ENCODE results near the gene PAWR. TPM values are rescaled to one million over a fixed set of nuclear protein-coding genes. Genes with fewer than 3 reads are reported as not detected.
"Not testable (repeated sequence)": the region's sequence is repeated elsewhere in the genome, so short reads cannot be mapped to it uniquely, and the experiment has no call there.

Gene PAWR
- total and polyA plus RNA-seq, 3 experiments from 2014 or later = 2.3 to 2.9 (median 2.4) TPM

DNA sequence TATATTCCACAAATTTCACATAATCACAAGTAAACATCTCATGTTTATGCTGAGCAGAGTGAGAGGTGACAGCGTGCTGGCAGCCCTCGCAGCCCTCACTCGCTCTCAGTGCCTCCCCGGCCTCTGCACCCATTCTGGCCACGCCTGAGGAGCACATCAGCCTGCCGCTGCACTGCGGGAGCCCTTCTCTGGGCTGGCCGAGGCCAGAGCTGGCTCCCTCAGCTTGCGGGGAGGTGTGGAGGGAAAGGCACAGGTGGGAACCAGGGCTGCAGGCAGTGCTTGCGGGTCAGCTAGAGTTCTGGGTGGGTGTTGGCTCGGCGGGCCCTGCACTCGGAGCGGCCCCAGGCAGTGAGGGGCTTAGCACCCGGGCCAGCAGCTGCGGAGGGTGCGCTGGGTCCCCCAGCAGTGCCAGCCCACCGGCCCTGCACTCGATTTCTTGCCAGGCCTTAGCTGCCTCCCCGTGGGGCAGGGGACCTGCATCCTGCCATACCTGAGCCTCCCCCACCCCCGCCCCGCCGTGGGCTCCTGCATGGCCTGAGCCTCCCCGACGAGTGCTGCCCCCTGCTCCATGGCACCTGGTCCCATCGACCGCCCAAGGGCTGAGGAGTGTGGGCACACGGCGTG lies 125.9 kb downstream of the PAWR start:
- H3K27ac Mint-ChIP-seq; H3K36me3 Mint-ChIP-seq; H3K27ac ChIP-seq (ENCODE audit: low read depth, low read length); POLR2A ChIA-PET; H3K36me3 ChIP-seq (ENCODE audit: insufficient read depth, low read length); H3K27me3 ChIP-seq (ENCODE audit: insufficient read depth, low read length, poor library complexity, severe bottlenecking); H3K4me3 ChIP-seq (ENCODE audit: low read length); H3K4me1 ChIP-seq (ENCODE audit: insufficient read depth, low read length); H3K9me3 ChIP-seq (ENCODE audit: low read length); H3K27me3 Mint-ChIP-seq; CTCF ChIA-PET; DNase-seq; H3K4me1 Mint-ChIP-seq; H3K4me3 Mint-ChIP-seq; H3K9me3 Mint-ChIP-seq: not testable (repeated sequence)

- Histone ChIP-seq H3K36me3 (ENCODE audit: insufficient read depth, low read length) (no peaks in the 10 kb centered on the region), H3K27me3 (ENCODE audit: insufficient read depth, low read length, poor library complexity, severe bottlenecking) (no peaks in the 10 kb centered on the region), H3K4me1 (ENCODE audit: insufficient read depth, low read length) (no peaks in the 10 kb centered on the region), H3K9me3 (ENCODE audit: low read length) (no peaks in the 10 kb centered on the region), H3K27ac (ENCODE audit: low read depth, low read length) (no peak overlapping the region), H3K4me3 (ENCODE audit: low read length) (no peak overlapping the region)
- DNase-seq = no peak
- Mint-ChIP-seq H3K4me1 (no peaks in the 10 kb centered on the region), H3K9me3 (peaks cover 0 to 2% (median 0%) of the 10 kb centered on the region in 5 donors), H3K4me3 (no peak overlapping the region), H3K27ac (no peak overlapping the region), H3K36me3 (no peaks in the 10 kb centered on the region), H3K27me3 (no peaks in the 10 kb centered on the region)
- ChIA-PET CTCF (no interaction called here), POLR2A (no interaction called here)
These were observed 127.6 kb downstream of the PAWR start for GRCh38 chr12:79563021-79563740.

DNA sequence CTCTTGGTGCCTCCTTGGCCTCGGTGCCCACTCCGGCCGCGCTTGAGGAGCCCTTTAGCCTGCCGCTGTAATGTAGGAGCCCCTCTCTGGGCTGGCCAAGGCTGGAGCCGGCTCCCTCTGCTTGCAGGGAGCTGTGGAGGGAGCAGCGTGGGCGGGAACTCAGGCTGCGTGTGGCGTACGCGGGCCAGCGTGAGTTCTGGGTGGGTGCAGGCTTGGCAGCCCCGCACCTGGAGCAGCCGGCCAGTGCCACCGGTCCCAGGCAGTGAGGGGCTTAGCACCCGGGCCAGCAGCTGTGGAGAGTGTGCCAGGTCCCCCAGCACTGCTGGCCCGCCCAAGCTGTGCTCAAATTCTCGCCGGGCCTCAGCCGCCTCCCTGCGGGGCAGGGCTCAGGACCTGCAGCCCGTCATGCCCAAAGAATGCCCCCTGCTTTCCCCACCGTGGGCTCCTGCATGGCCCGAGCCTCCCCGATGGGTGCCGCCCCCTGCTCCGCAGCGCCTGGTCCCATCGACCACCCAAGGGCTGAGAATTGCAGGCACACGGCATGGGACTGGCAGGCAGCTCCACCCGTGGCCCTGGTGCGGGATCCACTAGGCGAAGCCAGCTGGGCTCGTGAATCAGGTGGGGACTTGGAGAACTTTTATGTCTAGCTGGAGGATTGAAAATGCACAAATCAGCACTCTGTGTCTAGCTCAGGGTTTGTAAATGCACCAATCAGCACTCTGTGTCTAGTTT lies 129.2 kb downstream of the PAWR start:
- Mint-ChIP-seq H3K9me3 (peaks cover 0 to 1% (median 0%) of the 10 kb centered on the region in 5 donors), H3K27ac (no peak overlapping the region), H3K36me3 (no peaks in the 10 kb centered on the region), H3K4me3 (no peak overlapping the region), H3K27me3 (no peaks in the 10 kb centered on the region), H3K4me1 (no peaks in the 10 kb centered on the region)
- ChIA-PET CTCF (no interaction called here), POLR2A (no interaction called here)
- H3K4me3 ChIP-seq (ENCODE audit: low read length) = no peak overlapping the region
- no peak for DNase-seq
- no peaks in the 10 kb centered on the region for H3K36me3 ChIP-seq (ENCODE audit: insufficient read depth, low read length)
- no peaks in the 10 kb centered on the region for H3K27me3 ChIP-seq (ENCODE audit: insufficient read depth, low read length, poor library complexity, severe bottlenecking)
- no peaks in the 10 kb centered on the region for H3K9me3 ChIP-seq (ENCODE audit: low read length)
- H3K4me1 ChIP-seq (ENCODE audit: insufficient read depth, low read length) = no peaks in the 10 kb centered on the region
- no peak overlapping the region for H3K27ac ChIP-seq (ENCODE audit: low read depth, low read length)

DNA sequence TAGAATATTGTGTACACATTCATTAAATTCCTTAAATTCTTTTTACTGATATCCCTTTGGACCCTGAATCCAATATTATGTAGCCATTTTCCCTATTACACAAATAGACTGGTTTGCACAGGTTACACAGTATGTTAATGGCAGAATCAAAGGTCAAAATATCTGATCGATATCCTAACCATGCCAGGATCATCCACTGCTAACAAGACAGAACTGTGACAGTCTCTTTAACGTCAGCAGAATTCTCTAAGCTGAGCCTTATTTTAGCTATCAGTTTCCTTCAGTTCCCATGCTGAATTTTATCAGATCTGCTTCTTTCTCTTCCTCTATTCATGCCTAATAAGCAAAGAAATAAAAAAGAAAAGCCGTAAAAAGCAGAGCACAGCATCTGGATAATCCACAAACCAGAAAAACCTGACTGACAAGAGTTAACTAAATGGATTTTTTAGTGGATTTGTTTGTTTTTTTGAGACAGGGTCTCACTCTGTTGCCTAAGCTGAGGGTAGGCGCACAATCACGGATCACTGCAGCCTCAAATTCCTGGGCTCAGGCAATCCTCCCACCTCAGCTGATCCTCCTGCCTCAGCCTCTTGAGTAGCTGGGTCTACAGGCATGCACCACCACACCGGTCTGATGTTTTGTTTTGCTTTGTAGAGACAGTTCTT lies 130.4 kb downstream of the PAWR start:
- Histone ChIP-seq H3K4me1 (ENCODE audit: insufficient read depth, low read length) (no peaks in the 10 kb centered on the region), H3K9me3 (ENCODE audit: low read length) (no peaks in the 10 kb centered on the region), H3K4me3 (ENCODE audit: low read length) (no peak overlapping the region), H3K36me3 (ENCODE audit: insufficient read depth, low read length) (no peaks in the 10 kb centered on the region), H3K27ac (ENCODE audit: low read depth, low read length) (no peak overlapping the region), H3K27me3 (ENCODE audit: insufficient read depth, low read length, poor library complexity, severe bottlenecking) (no peaks in the 10 kb centered on the region)
- Mint-ChIP-seq H3K9me3 (no peaks in the 10 kb centered on the region), H3K27ac (no peak overlapping the region), H3K4me1 (no peaks in the 10 kb centered on the region), H3K4me3 (no peak overlapping the region), H3K27me3 (no peaks in the 10 kb centered on the region), H3K36me3 (no peaks in the 10 kb centered on the region)
- ChIA-PET CTCF (no interaction called here), POLR2A (no interaction called here)
- no peak for DNase-seq

- CTCF ChIA-PET = no interaction called here
- POLR2A ChIA-PET = no interaction called here
- no peak overlapping the region for H3K4me3 Mint-ChIP-seq
These were observed 131.2 kb downstream of the PAWR start for GRCh38 chr12:79559591-79559990.

DNA sequence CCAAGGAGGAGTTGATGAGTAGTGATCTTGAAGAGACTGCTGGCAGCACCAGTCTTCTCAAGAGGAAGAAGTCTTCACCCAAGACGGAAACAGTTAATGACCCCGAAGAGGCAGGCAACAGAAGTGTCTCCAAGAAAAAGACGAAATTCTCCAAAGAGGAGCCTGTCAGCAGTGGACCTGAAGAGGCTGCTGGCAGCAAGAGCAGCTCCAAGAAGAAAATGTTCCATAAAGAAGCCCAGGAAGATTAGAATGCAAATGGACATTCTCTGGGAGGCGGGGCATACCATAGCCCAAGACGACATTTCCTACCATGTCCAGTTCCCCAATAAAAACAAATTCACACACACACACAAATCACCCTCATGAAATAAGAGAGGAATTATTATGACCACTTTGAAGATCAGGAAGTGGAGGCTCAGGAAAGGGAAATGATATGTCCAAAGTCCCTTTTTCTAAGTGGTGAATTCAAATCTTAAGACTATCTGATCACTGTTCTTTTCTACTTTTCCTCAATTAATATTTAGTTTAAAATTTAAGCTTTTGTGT lies 131.8 kb downstream of the PAWR start:
- Histone ChIP-seq H3K4me3 (ENCODE audit: low read length) (no peak overlapping the region), H3K9me3 (ENCODE audit: low read length) (no peaks in the 10 kb centered on the region), H3K36me3 (ENCODE audit: insufficient read depth, low read length) (no peaks in the 10 kb centered on the region), H3K4me1 (ENCODE audit: insufficient read depth, low read length) (no peaks in the 10 kb centered on the region), H3K27me3 (ENCODE audit: insufficient read depth, low read length, poor library complexity, severe bottlenecking) (no peaks in the 10 kb centered on the region), H3K27ac (ENCODE audit: low read depth, low read length) (no peak overlapping the region)
- DNase-seq = no peak
- Mint-ChIP-seq H3K27ac (no peak overlapping the region), H3K4me3 (no peak overlapping the region), H3K36me3 (no peaks in the 10 kb centered on the region), H3K9me3 (no peaks in the 10 kb centered on the region), H3K4me1 (no peaks in the 10 kb centered on the region), H3K27me3 (no peaks in the 10 kb centered on the region)
- POLR2A ChIA-PET = no interaction called here
- CTCF ChIA-PET = no interaction called here

More at GRCh38 chr12:79559591-79559990, 131.2 kb downstream of the PAWR start:
- Histone ChIP-seq H3K27me3 (ENCODE audit: insufficient read depth, low read length, poor library complexity, severe bottlenecking) (no peaks in the 10 kb centered on the region), H3K36me3 (ENCODE audit: insufficient read depth, low read length) (no peaks in the 10 kb centered on the region), H3K4me3 (ENCODE audit: low read length) (no peak overlapping the region), H3K4me1 (ENCODE audit: insufficient read depth, low read length) (no peaks in the 10 kb centered on the region), H3K27ac (ENCODE audit: low read depth, low read length) (no peak overlapping the region), H3K9me3 (ENCODE audit: low read length) (no peaks in the 10 kb centered on the region)
- Mint-ChIP-seq H3K36me3 (no peaks in the 10 kb centered on the region), H3K9me3 (no peaks in the 10 kb centered on the region), H3K27ac (no peak overlapping the region), H3K4me1 (no peaks in the 10 kb centered on the region), H3K27me3 (no peaks in the 10 kb centered on the region)
- no peak for DNase-seq

DNA sequence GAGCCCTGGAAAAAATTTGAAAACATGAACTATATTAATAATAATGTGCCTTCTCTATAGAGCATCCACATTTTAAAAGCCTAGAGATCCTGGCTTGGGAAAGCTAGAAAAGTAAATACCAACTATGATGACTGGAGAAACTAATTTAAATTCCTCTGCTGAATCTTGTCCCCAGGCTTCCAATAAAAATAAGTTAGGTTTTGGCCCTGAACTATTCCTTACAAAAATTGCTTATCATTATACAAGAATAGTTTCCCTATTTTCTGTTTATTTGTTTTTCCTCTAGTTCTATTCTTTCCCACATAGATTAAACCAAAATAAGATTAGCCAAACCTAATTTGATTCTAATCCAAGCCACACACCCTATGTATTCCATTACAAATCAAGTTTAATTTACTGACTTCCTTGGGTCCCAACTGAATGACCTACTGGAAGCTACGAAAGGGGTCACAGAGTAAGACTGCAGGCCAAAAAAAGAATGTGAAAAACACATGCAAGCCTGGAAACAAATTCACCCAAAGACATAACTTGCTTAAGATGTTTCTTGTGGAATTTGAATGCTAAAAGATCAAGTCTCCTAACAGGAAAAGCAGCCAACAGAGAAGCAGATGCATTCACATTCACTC lies 133.0 kb downstream of the PAWR start:
- H3K27me3 ChIP-seq (ENCODE audit: insufficient read depth, low read length, poor library complexity, severe bottlenecking) = no peaks in the 10 kb centered on the region
- POLR2A ChIA-PET = no interaction called here
- H3K4me1 ChIP-seq (ENCODE audit: insufficient read depth, low read length) = no peaks in the 10 kb centered on the region
- no peak overlapping the region for H3K27ac ChIP-seq (ENCODE audit: low read depth, low read length)
- DNase-seq = no peak
- H3K9me3 Mint-ChIP-seq = no peaks in the 10 kb centered on the region
- no peaks in the 10 kb centered on the region for H3K36me3 Mint-ChIP-seq
- H3K27ac Mint-ChIP-seq = no peak overlapping the region
- H3K36me3 ChIP-seq (ENCODE audit: insufficient read depth, low read length) = no peaks in the 10 kb centered on the region
- no peak overlapping the region for H3K4me3 Mint-ChIP-seq
- H3K4me3 ChIP-seq (ENCODE audit: low read length) = no peak overlapping the region
- CTCF ChIA-PET = no interaction called here
- H3K27me3 Mint-ChIP-seq = no peaks in the 10 kb centered on the region
- no peaks in the 10 kb centered on the region for H3K9me3 ChIP-seq (ENCODE audit: low read length)
- H3K4me1 Mint-ChIP-seq = no peaks in the 10 kb centered on the region

Measured in CD8-positive, alpha-beta memory T cell (primary cell).